Stimulated activated CD8-positive, alpha-beta memory T cell treated with anti-CD3 and anti-CD28 coated beads, Interleukin-15, amount 100 ng/mL, for 24 hours (primary cell): ENCODE results near the gene LPIN1.

ENCODE experiments used
- DNase-seq: peaks from one replicate; pipeline ENCODE4 v3.0.0-alpha.2; 2020; ENCODE audit warnings: low read depth

LPIN1 gene

GRCh38 chr2:11866358-11867335 lies 120.2 kb downstream of the LPIN1 start:
- no peak for DNase-seq

- DNase-seq, result no peak
Measured at GRCh38 chr2:11867926-11868325, 121.5 kb downstream of the LPIN1 start.

GRCh38 chr2:11869391-11869991 lies 123.1 kb downstream of the LPIN1 start:
- DNase-seq, result no peak

- no peak for DNase-seq
Measured at GRCh38 chr2:11870064-11870463, 123.6 kb downstream of the LPIN1 start.

GRCh38 chr2:11870584-11870983 lies 124.2 kb downstream of the LPIN1 start:
- DNase-seq, result no peak

GRCh38 chr2:11871421-11871820 lies 125.0 kb downstream of the LPIN1 start:
- no peak for DNase-seq

GRCh38 chr2:11872247-11872947 lies 126.0 kb downstream of the LPIN1 start:
- DNase-seq, result no peak

- DNase-seq, result no peak
Measured at GRCh38 chr2:11872948-11873269, 126.5 kb downstream of the LPIN1 start.

- DNase-seq, result no peak
Measured at GRCh38 chr2:11873356-11874154, 127.1 kb downstream of the LPIN1 start.

GRCh38 chr2:11874861-11875260 lies 128.4 kb downstream of the LPIN1 start:
- no peak for DNase-seq

- no peak for DNase-seq
Measured at GRCh38 chr2:11875481-11875880, 129.0 kb downstream of the LPIN1 start.

- no peak for DNase-seq
Measured at GRCh38 chr2:11876436-11876835, 130.0 kb downstream of the LPIN1 start.

- DNase-seq, result no peak
Measured at GRCh38 chr2:11876889-11877288, 130.5 kb downstream of the LPIN1 start.
